WI38 (cell line): ENCODE results near the gene SUSD6.
"Not testable (repeated sequence)": the region's sequence is repeated elsewhere in the genome, so short reads cannot be mapped to it uniquely, and the experiment has no call there.

ENCODE experiments used
- H3K4me3 ChIP-seq: 2 replicates; pipeline ENCODE4 v1.5.1; 2011; ENCODE audit warnings: low read depth, mild to moderate bottlenecking, control low read depth, low read length
- TF ChIP-seq, protein P1 (sequence below): IDR thresholded peaks from 2 replicates; pipeline ENCODE4 v1.5.1; 2012; ENCODE audit warnings: low read depth, mild to moderate bottlenecking, control low read depth, low read length

The SUSD6 gene

GRCh38 chr14:69640931-69641330, 29.5 kb downstream of the SUSD6 start:
- TF ChIP-seq, protein P1, sequence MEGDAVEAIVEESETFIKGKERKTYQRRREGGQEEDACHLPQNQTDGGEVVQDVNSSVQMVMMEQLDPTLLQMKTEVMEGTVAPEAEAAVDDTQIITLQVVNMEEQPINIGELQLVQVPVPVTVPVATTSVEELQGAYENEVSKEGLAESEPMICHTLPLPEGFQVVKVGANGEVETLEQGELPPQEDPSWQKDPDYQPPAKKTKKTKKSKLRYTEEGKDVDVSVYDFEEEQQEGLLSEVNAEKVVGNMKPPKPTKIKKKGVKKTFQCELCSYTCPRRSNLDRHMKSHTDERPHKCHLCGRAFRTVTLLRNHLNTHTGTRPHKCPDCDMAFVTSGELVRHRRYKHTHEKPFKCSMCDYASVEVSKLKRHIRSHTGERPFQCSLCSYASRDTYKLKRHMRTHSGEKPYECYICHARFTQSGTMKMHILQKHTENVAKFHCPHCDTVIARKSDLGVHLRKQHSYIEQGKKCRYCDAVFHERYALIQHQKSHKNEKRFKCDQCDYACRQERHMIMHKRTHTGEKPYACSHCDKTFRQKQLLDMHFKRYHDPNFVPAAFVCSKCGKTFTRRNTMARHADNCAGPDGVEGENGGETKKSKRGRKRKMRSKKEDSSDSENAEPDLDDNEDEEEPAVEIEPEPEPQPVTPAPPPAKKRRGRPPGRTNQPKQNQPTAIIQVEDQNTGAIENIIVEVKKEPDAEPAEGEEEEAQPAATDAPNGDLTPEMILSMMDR: no peak

DNA sequence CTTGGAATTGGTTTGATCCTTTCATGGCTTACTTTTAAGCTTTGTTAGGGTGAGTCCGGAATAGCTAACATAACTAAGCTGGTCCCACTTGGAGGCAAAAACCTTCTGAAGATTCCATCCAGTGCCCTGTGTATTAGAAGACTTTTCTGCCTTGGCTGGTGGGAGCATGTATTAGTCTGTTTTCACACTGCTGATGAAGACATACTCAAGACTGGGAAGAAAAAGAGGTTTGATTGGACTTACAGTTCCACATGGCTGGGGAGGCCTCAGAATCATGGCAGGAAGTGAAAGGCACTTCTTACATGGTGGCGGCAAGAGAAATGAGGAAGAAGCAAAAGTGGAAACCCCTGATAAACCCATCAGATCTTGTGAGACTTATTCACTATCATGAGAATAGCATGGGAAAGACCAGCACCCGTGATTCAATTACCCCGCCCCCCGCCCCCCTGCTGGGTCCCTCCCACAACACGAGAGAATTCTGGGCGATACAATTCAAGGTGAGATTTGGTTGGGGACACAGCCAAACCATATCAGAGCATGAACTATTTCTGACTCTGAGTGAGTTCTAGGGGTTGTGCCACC, 30.9 kb downstream of the SUSD6 start:
- not testable (repeated sequence) for H3K4me3 ChIP-seq

More at GRCh38 chr14:69640931-69641330, 29.5 kb downstream of the SUSD6 start:
- H3K4me3 ChIP-seq: no peak overlapping the region

- TF ChIP-seq, protein P1: no peak
- no peak overlapping the region for H3K4me3 ChIP-seq
Measured at GRCh38 chr14:69643430-69644200, 32.2 kb downstream of the SUSD6 start.

- TF ChIP-seq, protein P1: no peak
- no peak overlapping the region for H3K4me3 ChIP-seq
Measured at GRCh38 chr14:69644814-69645213, 33.4 kb downstream of the SUSD6 start.

DNA sequence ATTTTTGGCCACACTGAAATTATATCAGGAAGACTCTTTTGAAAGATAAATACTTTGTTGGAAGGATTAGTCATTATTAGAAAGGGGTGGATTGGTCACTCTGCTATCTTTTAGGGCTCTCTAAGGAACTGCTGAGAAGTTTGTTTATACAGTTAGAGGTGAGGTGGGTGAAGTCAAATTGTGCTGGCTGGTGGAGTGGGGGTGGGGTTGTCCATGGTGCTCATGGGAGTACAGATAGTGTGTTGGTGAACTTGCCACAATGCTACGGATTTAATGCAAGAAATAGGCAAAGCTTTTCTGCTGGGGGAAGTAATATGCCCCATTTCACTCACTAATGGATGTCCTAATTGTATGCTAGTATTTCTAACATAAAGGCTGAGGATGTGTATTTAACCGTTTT, 35.8 kb downstream of the SUSD6 start:
- H3K4me3 ChIP-seq: no peak overlapping the region
- TF ChIP-seq, protein P1: no peak

GRCh38 chr14:69647642-69648041, 36.2 kb downstream of the SUSD6 start:
- not testable (repeated sequence) for H3K4me3 ChIP-seq

- H3K4me3 ChIP-seq: no peak overlapping the region
- TF ChIP-seq, protein P1: no peak
Measured at GRCh38 chr14:69648480-69649451, 37.4 kb downstream of the SUSD6 start.

GRCh38 chr14:69650948-69651369, 39.6 kb downstream of the SUSD6 start:
- no peak overlapping the region for H3K4me3 ChIP-seq
- TF ChIP-seq, protein P1: no peak
